MM.1S (cell line): ENCODE measurements around the gene ST7.

ENCODE experiments used
- DNase-seq: peaks from one replicate; pipeline ENCODE4 v3.0.0-alpha.2; 2015
- H2AFZ ChIP-seq: fragments of 300-600 bp; sonication (generic); 2 replicates; pipeline ENCODE4 v1.6.0; 2016; ENCODE audit warnings: antibody characterized with exemption, low read length
- H3F3A ChIP-seq: fragments of 300-600 bp; sonication (generic); 2 replicates; pipeline ENCODE4 v1.6.1; 2016; ENCODE audit warnings: mild to moderate bottlenecking, antibody characterized with exemption, low read length, moderate library complexity, mixed read lengths; ENCODE audit not compliant: insufficient read depth
- H3K27ac ChIP-seq: fragments of 300-600 bp; sonication (generic); 2 replicates; pipeline ENCODE4 v1.5.1; 2016; ENCODE audit warnings: mild to moderate bottlenecking, low read length
- H3K27me3 ChIP-seq: fragments of 300-600 bp; sonication (generic); replicated peaks from 2 replicates; pipeline ENCODE4 v1.6.0; 2016; ENCODE audit warnings: low read length; ENCODE audit not compliant: insufficient read depth
- H3K36me3 ChIP-seq: fragments of 300-600 bp; sonication (generic); replicated peaks from 2 replicates; pipeline ENCODE4 v1.6.1; 2016; ENCODE audit warnings: mild to moderate bottlenecking, low read length, mixed read lengths; ENCODE audit not compliant: insufficient read depth
- H3K4me1 ChIP-seq: fragments of 300-600 bp; sonication (generic); 2 replicates; pipeline ENCODE4 v1.6.1; 2016; ENCODE audit warnings: low read length, mixed read lengths
- H3K4me2 ChIP-seq: fragments of 300-600 bp; sonication (generic); 2 replicates; pipeline ENCODE4 v1.6.0; 2016; ENCODE audit warnings: low read depth, low read length
- H3K4me3 ChIP-seq: fragments of 300-600 bp; sonication (generic); 2 replicates; pipeline ENCODE4 v1.5.1; 2016; ENCODE audit warnings: low read length, mixed read lengths
- H3K79me2 ChIP-seq: fragments of 300-600 bp; sonication (generic); 2 replicates; pipeline ENCODE4 v1.6.1; 2016; ENCODE audit warnings: mixed run types, low read length, mixed read lengths
- H3K9ac ChIP-seq: fragments of 300-600 bp; sonication (generic); 2 replicates; pipeline ENCODE4 v1.6.1; 2016; ENCODE audit warnings: low read length, mixed read lengths
- H3K9me2 ChIP-seq: fragments of 300-600 bp; sonication (generic); replicated peaks from 2 replicates; pipeline ENCODE4 v1.6.1; 2016; ENCODE audit warnings: mild to moderate bottlenecking, low read length, mixed read lengths; ENCODE audit not compliant: insufficient read depth
- H3K9me3 ChIP-seq: fragments of 300-600 bp; sonication (generic); replicated peaks from 2 replicates; pipeline ENCODE4 v1.6.1; 2016; ENCODE audit warnings: mild to moderate bottlenecking, low read length, mixed read lengths; ENCODE audit not compliant: insufficient read depth
- H4K20me1 ChIP-seq: fragments of 300-600 bp; sonication (generic); 2 replicates; pipeline ENCODE4 v1.6.1; 2016; ENCODE audit warnings: mild to moderate bottlenecking, low read length, moderate library complexity, mixed read lengths; ENCODE audit not compliant: insufficient read depth
- CTCF ChIP-seq: fragments of 300-600 bp; sonication (generic); IDR thresholded peaks from 2 replicates; pipeline ENCODE4 v1.5.1; 2016; ENCODE audit warnings: antibody characterized with exemption, low read length, mixed read lengths
- EZH2 ChIP-seq: fragments of 300-600 bp; sonication (generic); optimal IDR thresholded peaks from 2 replicates; pipeline ENCODE3; 2017; ENCODE audit warnings: low read depth, mild to moderate bottlenecking, antibody characterized with exemption, low read length, mixed read lengths
- EZH2phosphoT487 ChIP-seq: fragments of 300-600 bp; sonication (generic); IDR thresholded peaks from 2 replicates; pipeline ENCODE4 v1.6.1; 2018; ENCODE audit warnings: antibody characterized with exemption, low read length

ST7 gene

DNA sequence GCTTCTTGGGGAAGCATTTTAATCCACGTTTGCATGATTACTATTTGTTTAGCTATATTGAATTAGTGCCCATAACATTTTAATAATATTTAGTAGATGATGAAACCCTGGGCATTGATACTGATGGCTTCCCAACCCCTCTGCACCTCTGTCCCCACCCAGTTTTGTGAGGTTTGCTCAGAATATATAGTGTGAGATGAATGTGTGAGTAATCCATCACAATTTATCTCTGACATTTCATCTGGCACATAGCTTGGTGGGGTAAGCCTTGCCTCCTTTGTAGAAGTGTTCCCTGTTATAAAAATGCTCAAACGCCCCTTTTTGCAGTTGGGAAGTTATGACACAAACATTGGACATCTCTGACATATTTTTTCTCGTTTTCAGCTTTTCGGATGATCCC lies 265.4 kb downstream of the ST7 start:
- no peaks in the 10 kb centered on the region for H3K27me3 ChIP-seq
- H3K4me2 ChIP-seq: no peak overlapping the region

DNA sequence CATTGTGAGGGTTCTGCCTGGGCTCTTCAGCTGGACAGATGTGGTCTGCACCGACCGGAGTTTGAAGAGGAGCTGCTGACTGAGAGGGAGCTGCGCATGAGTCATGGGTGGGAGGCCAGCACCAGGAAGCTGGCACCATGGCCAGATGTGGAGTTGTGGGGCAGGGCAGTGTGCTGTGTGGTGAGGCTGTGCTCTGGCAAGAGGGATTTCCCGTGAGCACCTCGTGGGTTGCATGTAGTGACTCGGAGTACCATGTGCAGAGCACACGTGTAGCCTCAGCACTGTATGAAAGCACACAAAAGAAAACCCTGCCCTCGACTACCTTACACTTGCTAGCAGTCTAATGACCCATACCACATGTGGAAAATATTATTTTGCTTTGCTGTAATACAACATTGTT lies 266.2 kb downstream of the ST7 start:
- no peak for DNase-seq
- H3F3A ChIP-seq: no peaks in the 10 kb centered on the region

More for the DNA sequence above, 265.4 kb downstream of the ST7 start:
- no peak overlapping the region for H3K9ac ChIP-seq
- TF ChIP-seq EZH2phosphoT487 (no peak), EZH2 (no peak), CTCF (no peak)
- no peak overlapping the region for H3K4me3 ChIP-seq
- H4K20me1 ChIP-seq: no peaks in the 10 kb centered on the region
- no peak overlapping the region for H3K27ac ChIP-seq
- no peaks in the 10 kb centered on the region for H3K36me3 ChIP-seq
- no peak overlapping the region for H2AFZ ChIP-seq
- H3K9me2 ChIP-seq: no peaks in the 10 kb centered on the region
- no peaks in the 10 kb centered on the region for H3K79me2 ChIP-seq
- no peaks in the 10 kb centered on the region for H3K4me1 ChIP-seq
- no peaks in the 10 kb centered on the region for H3K9me3 ChIP-seq
- no peaks in the 10 kb centered on the region for H3F3A ChIP-seq
- DNase-seq: no peak

DNA sequence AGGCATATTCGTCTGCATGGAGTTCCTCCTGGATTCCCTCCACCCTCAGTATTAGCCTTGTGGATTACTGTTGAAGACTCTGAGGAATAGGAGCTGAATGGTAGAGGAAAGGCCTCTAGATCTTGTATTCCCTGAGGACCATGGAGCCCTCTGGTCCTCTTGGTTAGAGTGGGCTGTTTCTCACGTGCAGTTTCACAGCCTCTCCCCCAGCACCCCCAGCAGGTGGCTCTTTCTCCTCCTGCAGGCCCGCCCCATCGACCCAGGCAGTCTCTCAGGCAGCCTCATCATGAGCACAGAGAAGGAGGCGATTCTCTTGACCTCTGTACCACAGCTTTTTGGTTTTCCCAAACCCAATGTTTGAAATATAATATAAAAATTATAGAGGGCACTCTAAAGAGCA lies 267.5 kb downstream of the ST7 start:
- Histone ChIP-seq H3K4me3 (no peak overlapping the region), H3K27me3 (no peaks in the 10 kb centered on the region), H3K79me2 (no peaks in the 10 kb centered on the region), H3K4me1 (no peaks in the 10 kb centered on the region), H3F3A (no peaks in the 10 kb centered on the region), H3K36me3 (no peaks in the 10 kb centered on the region), H3K27ac (no peak overlapping the region), H3K9ac (no peak overlapping the region), H2AFZ (no peak overlapping the region), H3K9me2 (no peaks in the 10 kb centered on the region), H3K9me3 (no peaks in the 10 kb centered on the region), H4K20me1 (no peaks in the 10 kb centered on the region), H3K4me2 (no peak overlapping the region)
- DNase-seq: no peak
- TF ChIP-seq EZH2phosphoT487 (no peak), CTCF (no peak), EZH2 (no peak)

More for the DNA sequence above, 266.2 kb downstream of the ST7 start:
- TF ChIP-seq EZH2 (no peak), CTCF (no peak), EZH2phosphoT487 (no peak)
- no peaks in the 10 kb centered on the region for H3K9me2 ChIP-seq
- H3K9me3 ChIP-seq: no peaks in the 10 kb centered on the region
- H3K79me2 ChIP-seq: no peaks in the 10 kb centered on the region
- H3K27ac ChIP-seq: no peak overlapping the region
- H3K4me1 ChIP-seq: no peaks in the 10 kb centered on the region
- no peaks in the 10 kb centered on the region for H3K27me3 ChIP-seq
- no peaks in the 10 kb centered on the region for H3K36me3 ChIP-seq
- no peak overlapping the region for H3K4me2 ChIP-seq
- no peak overlapping the region for H3K9ac ChIP-seq
- no peak overlapping the region for H3K4me3 ChIP-seq
- no peak overlapping the region for H2AFZ ChIP-seq
- no peaks in the 10 kb centered on the region for H4K20me1 ChIP-seq
